ENCODE measurements around the gene SAMD1. TPM values are rescaled to one million over a fixed set of nuclear protein-coding genes. Genes with fewer than 3 reads are reported as not detected.

SAMD1 gene
- 43.2 TPM for total RNA-seq

GRCh38 chr19:14090509-14091080 lies at the start of gene SAMD1:
SAMD1 (minus strand) TSS chr19:14090751.
- peak; percentile 93 to 96 for DNase-seq (ENCODE audit: low spot score in 2 of 2)
- no peak for FAIRE-seq

- FAIRE-seq (no peak), DNase-seq (ENCODE audit: low spot score in 2 of 2) (no peak)
These were observed 49.4 kb upstream of the SAMD1 start for GRCh38 chr19:14139944-14140343.

- DNase-seq (ENCODE audit: low spot score in 2 of 2), result peak in 1 of 2 donors; percentile 27
- no peak for FAIRE-seq
These were observed 48.2 kb upstream of the SAMD1 start for GRCh38 chr19:14138576-14139265.

- FAIRE-seq (peak; percentile 91), DNase-seq (ENCODE audit: low spot score in 2 of 2) (peak; percentile 97)
These were observed 46.1 kb upstream of the SAMD1 start, which contains the start of gene ASF1B for GRCh38 chr19:14136509-14137281. ASF1B (minus strand) TSS chr19:14136589; CDS start chr19:14136456, 133 bp downstream.

GRCh38 chr19:14135985-14136508 lies 45.5 kb upstream of the SAMD1 start:
- no peak for FAIRE-seq
- no peak for DNase-seq (ENCODE audit: low spot score in 2 of 2)

- FAIRE-seq, result no peak
These were observed 44.8 kb upstream of the SAMD1 start for GRCh38 chr19:14135355-14135754.

GRCh38 chr19:14127929-14128509 lies 37.5 kb upstream of the SAMD1 start:
- no peak for DNase-seq (ENCODE audit: low spot score in 2 of 2)
- no peak for FAIRE-seq

More at GRCh38 chr19:14135355-14135754, 44.8 kb upstream of the SAMD1 start:
- no peak for DNase-seq (ENCODE audit: low spot score in 2 of 2)

GRCh38 chr19:14127176-14127575 lies 36.6 kb upstream of the SAMD1 start:
- no peak for DNase-seq (ENCODE audit: low spot score in 2 of 2)
- FAIRE-seq, result no peak

- FAIRE-seq (no peak), DNase-seq (ENCODE audit: low spot score in 2 of 2) (no peak)
These were observed 32.4 kb upstream of the SAMD1 start for GRCh38 chr19:14122924-14123323.

- no peak for DNase-seq (ENCODE audit: low spot score in 2 of 2)
- no peak for FAIRE-seq
These were observed 29.9 kb upstream of the SAMD1 start for GRCh38 chr19:14120497-14120780.

- FAIRE-seq (no peak), DNase-seq (ENCODE audit: low spot score in 2 of 2) (no peak)
These were observed 29.3 kb upstream of the SAMD1 start for GRCh38 chr19:14119644-14120496.

- no peak for DNase-seq (ENCODE audit: low spot score in 2 of 2)
- FAIRE-seq, result no peak
These were observed 28.6 kb upstream of the SAMD1 start for GRCh38 chr19:14119146-14119545.

GRCh38 chr19:14118165-14119051 lies 27.9 kb upstream of the SAMD1 start:
- peak in 1 of 2 donors; percentile 57 for DNase-seq (ENCODE audit: low spot score in 2 of 2)
- FAIRE-seq, result no peak

GRCh38 chr19:14117668-14118164 lies 27.2 kb upstream of the SAMD1 start, which contains the start of gene PRKACA:
PRKACA (minus strand) TSS chr19:14117762; CDS start chr19:14117547, 215 bp downstream.
- FAIRE-seq (no peak), DNase-seq (ENCODE audit: low spot score in 2 of 2) (peak; percentile 99 to 100)

- FAIRE-seq (no peak), DNase-seq (ENCODE audit: low spot score in 2 of 2) (no peak)
These were observed 26.5 kb upstream of the SAMD1 start for GRCh38 chr19:14116918-14117578.

GRCh38 chr19:14116525-14116917 lies 26.0 kb upstream of the SAMD1 start:
- no peak for FAIRE-seq

GRCh38 chr19:14115756-14116155 lies 25.2 kb upstream of the SAMD1 start:
- FAIRE-seq (no peak), DNase-seq (ENCODE audit: low spot score in 2 of 2) (no peak)

More at GRCh38 chr19:14116525-14116917, 26.0 kb upstream of the SAMD1 start:
- DNase-seq (ENCODE audit: low spot score in 2 of 2), result no peak

- DNase-seq (ENCODE audit: low spot score in 2 of 2), result no peak
- no peak for FAIRE-seq
These were observed 24.3 kb upstream of the SAMD1 start for GRCh38 chr19:14114854-14115253.

Measured in frontal cortex (tissue), 4 donors.